Vagina (tissue), 2 donors: Measurements from ENCODE around the gene AHR. TPM values are rescaled to one million over a fixed set of nuclear protein-coding genes. Genes with fewer than 3 reads are reported as not detected.

ENCODE experiments used
- DNase-seq, 2 donors: peaks; one replicate each; pipeline ENCODE4 v3.0.0-alpha.2; 2017; ENCODE audit errors: extremely low spot score in 2 of 2
- H3K27ac ChIP-seq: fragments of 200-600 bp; sonication (generic); one replicate; pipeline ENCODE4 v1.5.1; 2019
- H3K27me3 ChIP-seq: fragments of 200-600 bp; sonication (generic); one replicate; pipeline ENCODE4 v1.5.1; 2019
- H3K36me3 ChIP-seq, 2 donors: fragments of 200-600 bp; sonication (generic); one replicate each; pipeline ENCODE4 v1.5.1; 2017 to 2019
- H3K4me1 ChIP-seq: fragments of 200-600 bp; sonication (generic); one replicate; pipeline ENCODE4 v1.5.1; 2019
- H3K4me3 ChIP-seq, 2 donors: fragments of 200-600 bp; sonication (generic); 1 replicate in 1 of 2; 2 replicates in 1 of 2; pipeline ENCODE4 v1.5.1; 2016 to 2019
- H3K9me3 ChIP-seq: fragments of 200-600 bp; sonication (generic); one replicate; pipeline ENCODE4 v1.5.1; 2019
- POLR2A ChIP-seq, 2 donors: fragments of 450-650 bp; IDR thresholded peaks; one replicate each; pipeline ENCODE4 v1.6.1; 2017; ENCODE audit warnings: antibody characterized with exemption in 2 of 2, mild to moderate bottlenecking in 2 of 2, moderate library complexity in 2 of 2
- POLR2AphosphoS5 ChIP-seq, 2 donors: sonication (generic); formaldehyde crosslinking; IDR thresholded peaks; one replicate each; pipeline ENCODE4 v1.9.0; 2017; ENCODE audit warnings: antibody characterized with exemption in 2 of 2, mild to moderate bottlenecking in 2 of 2, low read depth in 1 of 2; ENCODE audit not compliant: insufficient read depth in 1 of 2
- intact Hi-C: fragments of 100-400 bp; cut with DNase I; formaldehyde crosslinking; loops from one replicate; pipeline ENCODE4 v1.15.1; 2023
- total RNA-seq: library from RNA; depleted of rRNA; stranded (reverse); fragments of >200 nt; gene quantifications from one replicate; pipeline ENCODE4 v1.2.3, GENCODE V29; 2016
- TF ChIP-seq, protein P1 (sequence below), 3 experiments: fragments of 450-650 bp in 2 of 3; fragments of 200-600 bp in 1 of 3; sonication (generic) in 1 of 3; IDR thresholded peaks; one replicate each; pipeline ENCODE4 v1.5.1; 2017 to 2019; ENCODE audit warnings: antibody characterized with exemption in 3 of 3, mild to moderate bottlenecking in 2 of 3, moderate library complexity in 2 of 3

Gene AHR
- total RNA-seq, 1 donor from 2014 or later, result 122 TPM

DNA sequence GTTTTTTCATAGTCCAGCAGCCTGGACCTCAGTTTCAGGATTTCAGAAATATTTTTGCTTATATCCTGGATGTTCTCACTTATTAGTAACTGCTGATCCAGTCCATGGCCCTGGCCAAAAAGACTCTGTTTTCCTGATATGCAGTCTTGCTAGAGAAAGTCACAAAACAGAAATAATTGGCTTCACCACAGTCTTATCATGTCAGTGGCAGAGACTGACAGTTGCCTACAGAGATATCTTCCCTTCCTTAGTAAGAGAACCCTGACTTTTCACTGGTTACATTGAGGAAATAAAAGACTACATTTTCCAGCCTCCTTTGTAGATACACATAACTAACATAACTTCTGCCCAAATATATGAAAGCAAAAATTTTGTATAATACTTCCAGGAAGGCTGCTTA, 56.6 kb downstream of the AHR start:
- intact Hi-C loops, result no loop called here
- no peak for DNase-seq
- Histone ChIP-seq H3K36me3 (no peaks in the 10 kb centered on the region), H3K4me3 (no peak overlapping the region), H3K27ac (no peak overlapping the region), H3K27me3 (no peaks in the 10 kb centered on the region), H3K9me3 (no peaks in the 10 kb centered on the region), H3K4me1 (no peaks in the 10 kb centered on the region)
- TF ChIP-seq POLR2A (IDR thresholded peaks at IDR 0.05) (no peak), POLR2AphosphoS5 (IDR thresholded peaks at IDR 0.05; ENCODE audit: insufficient read depth in 1 of 2, low read depth in 1 of 2) (no peak)
- TF ChIP-seq, protein P1, sequence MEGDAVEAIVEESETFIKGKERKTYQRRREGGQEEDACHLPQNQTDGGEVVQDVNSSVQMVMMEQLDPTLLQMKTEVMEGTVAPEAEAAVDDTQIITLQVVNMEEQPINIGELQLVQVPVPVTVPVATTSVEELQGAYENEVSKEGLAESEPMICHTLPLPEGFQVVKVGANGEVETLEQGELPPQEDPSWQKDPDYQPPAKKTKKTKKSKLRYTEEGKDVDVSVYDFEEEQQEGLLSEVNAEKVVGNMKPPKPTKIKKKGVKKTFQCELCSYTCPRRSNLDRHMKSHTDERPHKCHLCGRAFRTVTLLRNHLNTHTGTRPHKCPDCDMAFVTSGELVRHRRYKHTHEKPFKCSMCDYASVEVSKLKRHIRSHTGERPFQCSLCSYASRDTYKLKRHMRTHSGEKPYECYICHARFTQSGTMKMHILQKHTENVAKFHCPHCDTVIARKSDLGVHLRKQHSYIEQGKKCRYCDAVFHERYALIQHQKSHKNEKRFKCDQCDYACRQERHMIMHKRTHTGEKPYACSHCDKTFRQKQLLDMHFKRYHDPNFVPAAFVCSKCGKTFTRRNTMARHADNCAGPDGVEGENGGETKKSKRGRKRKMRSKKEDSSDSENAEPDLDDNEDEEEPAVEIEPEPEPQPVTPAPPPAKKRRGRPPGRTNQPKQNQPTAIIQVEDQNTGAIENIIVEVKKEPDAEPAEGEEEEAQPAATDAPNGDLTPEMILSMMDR (IDR thresholded peaks at IDR 0.05), result no peak

DNA sequence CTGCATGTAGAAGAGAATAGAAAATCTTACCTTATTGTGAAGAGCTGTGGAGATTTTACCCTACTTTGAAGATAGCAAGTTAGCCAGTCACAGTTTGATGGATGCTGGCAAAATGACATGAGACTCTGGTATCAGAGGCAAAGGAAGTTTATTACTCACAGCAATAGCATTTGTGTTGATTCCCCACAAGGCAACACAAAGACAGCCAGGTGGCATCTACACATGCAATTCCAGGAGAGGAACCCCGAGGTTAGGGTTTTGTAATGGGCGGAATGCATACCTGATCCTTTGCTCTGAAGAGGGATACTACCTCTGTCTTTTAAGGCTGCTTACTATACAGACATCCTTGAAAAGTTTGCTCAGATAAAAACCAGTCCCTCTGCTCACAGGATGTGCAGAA, 59.5 kb downstream of the AHR start:
- no peak for DNase-seq
- no peak overlapping the region for H3K27ac ChIP-seq
- no peaks in the 10 kb centered on the region for H3K4me1 ChIP-seq
- no peaks in the 10 kb centered on the region for H3K27me3 ChIP-seq
- H3K36me3 ChIP-seq, result no peaks in the 10 kb centered on the region
- H3K9me3 ChIP-seq, result no peaks in the 10 kb centered on the region
- intact Hi-C loops, result no loop called here
- H3K4me3 ChIP-seq, result no peak overlapping the region
- TF ChIP-seq POLR2A (IDR thresholded peaks at IDR 0.05), result no peak
- TF ChIP-seq, protein P1 (IDR thresholded peaks at IDR 0.05), result no peak
- no peak for TF ChIP-seq POLR2AphosphoS5 (IDR thresholded peaks at IDR 0.05; ENCODE audit: insufficient read depth in 1 of 2, low read depth in 1 of 2)

DNA sequence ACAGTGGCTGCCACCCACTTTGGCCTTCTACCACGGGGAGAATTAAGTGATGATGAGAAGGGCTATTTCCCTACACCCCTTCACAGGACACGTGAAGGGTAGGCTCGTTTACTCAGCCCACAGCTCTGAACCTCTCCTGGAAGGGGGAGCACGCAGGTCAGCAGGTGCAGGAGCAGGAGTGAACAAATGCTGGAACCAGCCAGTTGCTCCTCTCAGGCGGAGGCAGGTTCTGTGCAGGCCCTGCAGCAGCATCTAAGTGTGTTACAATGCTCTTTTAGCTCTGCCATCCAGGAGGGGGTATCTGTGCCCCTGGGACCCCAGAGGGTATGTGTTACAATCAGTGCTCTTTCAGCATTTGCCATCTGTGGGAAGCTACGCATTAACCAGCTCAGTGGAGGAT, 61.2 kb downstream of the AHR start:
- DNase-seq, result no peak
- Histone ChIP-seq H3K4me1 (no peaks in the 10 kb centered on the region), H3K27ac (no peak overlapping the region), H3K27me3 (no peaks in the 10 kb centered on the region), H3K4me3 (no peak overlapping the region), H3K9me3 (no peaks in the 10 kb centered on the region), H3K36me3 (no peaks in the 10 kb centered on the region)
- intact Hi-C loops, result no loop called here
- TF ChIP-seq POLR2AphosphoS5 (IDR thresholded peaks at IDR 0.05; ENCODE audit: insufficient read depth in 1 of 2, low read depth in 1 of 2) (no peak), POLR2A (IDR thresholded peaks at IDR 0.05) (no peak)
- TF ChIP-seq, protein P1 (IDR thresholded peaks at IDR 0.05), result no peak

DNA sequence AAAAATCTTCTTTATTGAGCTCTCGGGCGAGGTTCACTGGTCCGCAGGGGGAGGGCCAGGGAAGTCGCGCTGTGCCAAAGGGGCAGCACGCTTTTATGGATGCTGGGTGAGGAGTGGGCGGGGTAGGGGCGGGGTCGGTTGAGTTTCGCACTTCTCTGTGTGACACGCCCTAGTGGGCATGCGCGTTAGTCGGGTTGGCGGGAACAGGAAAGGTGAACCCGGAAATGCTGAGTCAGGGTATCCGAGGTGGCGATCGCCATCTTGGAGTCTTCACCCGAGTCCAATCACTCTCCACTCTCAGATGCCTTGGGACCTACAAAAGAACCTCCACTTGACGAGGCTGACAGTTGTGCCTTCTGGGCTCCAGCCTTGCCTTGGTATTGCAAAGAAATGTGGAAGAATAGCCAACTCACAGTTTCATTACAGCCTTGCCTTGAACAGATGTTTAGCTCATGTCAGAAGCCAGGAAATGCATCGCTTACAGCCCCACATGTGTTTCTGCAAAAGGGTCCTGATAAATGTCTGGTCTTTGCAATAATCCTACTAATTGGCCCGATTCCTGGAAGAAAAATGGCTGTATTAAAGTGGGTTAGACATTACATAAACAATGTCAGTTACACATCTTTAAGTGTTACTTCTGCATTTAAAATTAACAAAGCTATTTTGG, 64.1 kb downstream of the AHR start:
- TF ChIP-seq POLR2AphosphoS5 (IDR thresholded peaks at IDR 0.05; ENCODE audit: insufficient read depth in 1 of 2, low read depth in 1 of 2) (no peak), POLR2A (IDR thresholded peaks at IDR 0.05) (no peak)
- TF ChIP-seq, protein P1 (IDR thresholded peaks at IDR 0.05), result no peak
- Histone ChIP-seq H3K9me3 (no peaks in the 10 kb centered on the region), H3K27ac (no peak overlapping the region), H3K4me3 (no peak overlapping the region), H3K4me1 (no peaks in the 10 kb centered on the region), H3K27me3 (no peaks in the 10 kb centered on the region), H3K36me3 (no peaks in the 10 kb centered on the region)
- intact Hi-C loops, result no loop called here
- no peak for DNase-seq

DNA sequence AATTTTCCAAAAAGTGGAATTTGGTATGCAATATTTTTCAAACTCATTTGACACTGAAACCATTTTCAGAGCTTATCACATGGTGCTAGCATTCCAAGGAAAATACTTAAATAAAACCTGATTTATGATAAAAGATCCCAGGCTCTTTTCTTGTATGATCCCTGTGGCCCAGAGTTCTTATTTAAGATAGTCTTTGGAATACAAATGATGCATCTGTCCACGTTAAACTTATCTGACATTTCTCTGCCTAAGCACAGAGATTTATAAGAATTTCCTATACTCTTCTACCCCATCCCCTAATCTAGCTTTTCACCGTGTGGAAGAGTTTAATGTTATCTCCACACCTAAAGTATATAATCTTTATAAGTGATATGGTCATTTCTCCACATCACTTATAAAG, 66.2 kb downstream of the AHR start:
- Histone ChIP-seq H3K4me3 (no peak overlapping the region), H3K4me1 (peaks cover 2% of the 10 kb centered on the region), H3K27ac (no peak overlapping the region), H3K27me3 (no peaks in the 10 kb centered on the region), H3K9me3 (no peaks in the 10 kb centered on the region), H3K36me3 (no peaks in the 10 kb centered on the region)
- intact Hi-C loops, result no loop called here
- DNase-seq, result no peak
- TF ChIP-seq POLR2AphosphoS5 (IDR thresholded peaks at IDR 0.05; ENCODE audit: insufficient read depth in 1 of 2, low read depth in 1 of 2) (no peak), POLR2A (IDR thresholded peaks at IDR 0.05) (no peak)
- TF ChIP-seq, protein P1 (IDR thresholded peaks at IDR 0.05), result no peak
